Left colon (tissue), 2 donors: ENCODE data around the gene CEPT1. TPM values are rescaled to one million over a fixed set of nuclear protein-coding genes. Genes with fewer than 3 reads are reported as not detected.
"Not testable (repeated sequence)": the region's sequence is repeated elsewhere in the genome, so short reads cannot be mapped to it uniquely, and the experiment has no call there.

ENCODE experiments used
- ATAC-seq: fragments of 200-7000 bp; cut with Tn5 transposase; one replicate; pipeline ENCODE4 v1.9.1; 2020; ENCODE audit warnings: mild to moderate bottlenecking, moderate library complexity
- DNase-seq, 2 donors: peaks; one replicate each; pipeline ENCODE4 v3.0.0-alpha.2; 2020
- intact Hi-C, 2 donors: fragments of 100-400 bp; cut with DNase I in 1 of 2; cut with micrococcal nuclease in 1 of 2; formaldehyde crosslinking; loops; one replicate each; pipeline versions ENCODE4 v1.11.2 to v1.14.0; 2022; cut with DNase I, micrococcal nuclease
- long read RNA-seq: library from polyadenylated mRNA; unstranded; transcript quantifications from one replicate; pipeline ENCODE4 v2.0.0, GENCODE V29; 2021
- total RNA-seq, 2 donors: library from RNA; stranded (reverse); fragmentation: NEBNext Ultra II Directional; extraction: Animal tissue kit (Norgen Biotek cat#: 25700); gene quantifications; one replicate each; pipeline ENCODE4 v1.2.1, GENCODE V29; 2021
- donor health status: DM: no; HTN: no; CAD: no.
- donor health status: DM: yes; HTN: yes; CAD: no.

Gene CEPT1
- 10 to 100 TPM; 30.8 to 37.0 TPM for total RNA-seq
- long read RNA-seq, transcript CEPT1-201 (9 exons, 2,198 nt), result major isoform, 17 of 25 reads
- long read RNA-seq, partial matches to known transcripts, result 1 of 25 reads
- long read RNA-seq, other reads (novel, unspliced or antisense), result 4 of 25 reads

GRCh38 chr1:111139956-111140679 lies at the start of gene CEPT1, which contains the start of gene DRAM2:
TSS of gene CEPT1 (plus strand) at chr1:111140223. CDS start at chr1:111147715, 7,492 bp downstream.
TSS of gene DRAM2 (minus strand) at chr1:111140093. CDS start at chr1:111131554, 8,539 bp downstream.
- DNase-seq, result peak; percentile 99 to 100
- ATAC-seq, result peak; percentile 94
- intact Hi-C loops, result no loop called here

DNA sequence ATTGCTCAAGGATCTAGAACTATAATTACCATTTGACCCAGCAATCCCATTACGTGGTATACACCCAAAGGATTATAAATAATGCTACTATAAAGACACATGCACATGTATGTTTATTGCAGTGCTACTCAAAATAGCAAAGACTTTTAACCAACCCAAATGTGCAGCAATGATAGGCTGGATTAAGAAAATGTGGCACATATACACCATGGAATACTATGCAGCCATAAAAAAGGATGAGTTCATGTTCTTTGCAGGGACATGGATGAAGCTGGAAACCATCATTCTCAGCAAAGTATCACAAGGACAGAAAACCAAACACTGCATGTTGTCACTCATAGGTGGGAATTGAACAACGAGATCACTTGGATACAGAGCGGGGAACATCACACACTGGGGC lies 44.6 kb upstream of the CEPT1 start:
- ATAC-seq, DNase-seq, intact Hi-C loops: not testable (repeated sequence)

- no peak for ATAC-seq
- intact Hi-C loops, result no loop called here
- DNase-seq, result no peak
Measured at GRCh38 chr1:111097356-111098099, 42.5 kb upstream of the CEPT1 start.

GRCh38 chr1:111099289-111099688 lies 40.7 kb upstream of the CEPT1 start:
- DNase-seq, result peak in 1 of 2 donors; percentile 41
- intact Hi-C loops, result no loop called here
- peak; percentile 79 for ATAC-seq

DNA sequence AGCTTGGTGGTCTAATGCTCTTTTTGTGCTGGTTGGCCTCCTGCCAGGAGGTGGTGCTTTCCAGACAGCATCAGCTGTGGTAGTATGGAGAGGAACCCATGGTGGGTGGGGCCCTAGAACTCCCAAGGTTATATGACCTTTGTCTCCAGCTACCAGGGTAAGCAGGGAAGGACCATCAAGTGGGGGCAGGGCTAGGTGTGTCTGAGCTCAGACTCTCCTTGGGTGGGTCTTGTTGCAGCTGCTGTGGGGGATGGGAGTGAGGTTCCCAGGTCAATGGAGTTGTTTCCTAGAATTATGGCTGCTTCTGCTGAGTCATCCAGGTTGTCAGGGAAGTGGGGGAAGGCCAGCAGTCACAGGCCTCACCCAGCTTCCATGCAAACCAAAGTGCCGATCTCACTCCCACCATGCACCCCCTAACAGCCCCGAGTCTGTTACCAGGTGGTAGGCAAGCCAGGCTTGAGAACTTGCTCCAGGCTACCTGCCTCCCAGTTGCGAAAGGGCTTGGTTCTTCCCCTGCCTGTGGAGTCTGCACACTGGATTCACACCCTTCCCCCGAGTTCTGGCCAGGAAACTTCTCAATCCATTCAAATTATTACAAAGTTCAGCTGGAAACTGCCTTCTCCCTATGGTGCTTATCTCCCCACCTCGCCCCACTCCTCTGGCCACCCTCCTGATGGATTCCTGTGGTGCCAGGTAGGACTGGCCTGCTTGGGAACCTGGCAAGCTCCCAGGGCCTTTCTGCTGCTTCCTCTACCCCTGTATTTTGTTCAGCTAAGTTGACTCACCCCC lies 38.0 kb upstream of the CEPT1 start:
- intact Hi-C loops, result no loop called here
- DNase-seq, result peak; percentile 9 to 72
- peak; percentile 50 for ATAC-seq

GRCh38 chr1:111104981-111105380 lies 35.0 kb upstream of the CEPT1 start:
- intact Hi-C loops, result no loop called here
- ATAC-seq, result no peak
- no peak for DNase-seq

GRCh38 chr1:111110197-111110899 lies 29.7 kb upstream of the CEPT1 start:
- peak; percentile 37 for ATAC-seq
- peak in 1 of 2 donors; percentile 27 for DNase-seq
- intact Hi-C loops, result no loop called here

DNA sequence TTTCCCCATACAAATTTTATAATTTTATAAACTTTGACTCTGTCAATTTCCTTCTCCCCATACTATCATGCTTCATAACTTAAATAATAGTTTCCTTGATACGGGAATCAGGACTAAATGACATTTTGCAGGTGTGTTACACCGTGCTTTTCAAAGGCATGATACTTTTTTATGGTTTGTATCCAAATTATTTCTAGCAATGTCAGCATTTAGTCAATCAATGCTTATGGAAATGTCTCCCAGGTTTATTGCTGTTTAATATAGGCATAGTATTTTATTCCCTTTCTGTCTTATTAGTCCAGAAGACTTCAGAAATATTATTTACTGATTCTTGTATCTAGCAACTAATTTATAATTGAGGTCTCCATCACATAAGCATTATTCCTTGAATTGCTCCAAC lies 23.5 kb upstream of the CEPT1 start:
- intact Hi-C loops, result no loop called here
- no peak for DNase-seq
- no peak for ATAC-seq

DNA sequence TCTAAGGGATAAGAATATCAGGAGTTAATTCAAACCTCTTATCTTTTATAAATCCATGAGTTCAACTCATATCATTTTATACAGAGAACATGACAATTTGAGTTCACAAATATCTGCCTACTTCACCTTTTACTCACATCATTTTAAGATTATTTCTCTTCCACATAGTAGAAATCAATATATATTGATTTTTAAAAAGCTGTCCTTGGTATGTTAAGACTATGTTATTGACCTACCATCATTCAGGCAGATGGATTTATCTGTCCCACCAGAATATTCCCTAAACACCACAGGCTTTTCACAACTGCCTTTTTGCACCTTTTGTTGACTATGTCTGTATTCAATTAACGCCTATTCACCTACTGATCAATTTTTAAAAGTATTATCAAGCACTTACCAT lies 13.7 kb upstream of the CEPT1 start:
- intact Hi-C loops, result no loop called here
- no peak for DNase-seq
- ATAC-seq, result no peak

DNA sequence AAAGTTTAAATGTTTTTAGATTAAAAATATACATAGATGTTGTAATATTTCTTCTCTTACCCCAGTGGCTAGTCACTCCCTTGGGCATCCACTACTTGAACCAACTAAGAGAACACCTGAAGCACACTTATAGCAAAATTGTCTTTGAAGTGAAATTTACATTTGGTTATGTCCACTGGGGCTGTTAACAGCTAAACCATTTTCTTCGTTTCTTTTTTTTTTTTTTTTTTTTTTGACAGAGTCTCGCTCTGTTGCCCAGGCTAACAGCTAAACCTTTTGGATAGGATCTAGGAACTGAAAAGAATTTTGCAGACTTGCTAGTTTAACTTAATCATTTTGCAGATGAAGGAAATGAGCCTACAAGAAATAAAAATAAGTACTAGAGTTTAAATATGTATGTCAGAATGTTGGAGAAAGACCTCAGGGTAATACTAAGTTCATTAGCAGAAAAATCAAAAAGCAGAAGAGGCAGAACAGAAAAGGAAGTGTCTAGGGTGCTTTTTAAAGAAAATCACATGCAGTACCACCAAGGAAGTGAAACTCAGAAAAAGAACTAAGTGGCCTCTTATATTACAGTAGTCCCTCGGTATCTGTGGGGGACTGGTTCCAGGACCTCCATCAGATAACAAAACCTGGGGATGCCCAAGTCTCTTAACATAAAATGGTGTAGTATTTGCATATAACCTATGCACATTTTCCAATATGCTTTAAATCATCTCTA lies 11.9 kb upstream of the CEPT1 start:
- no peak for ATAC-seq
- intact Hi-C loops, result no loop called here
- DNase-seq, result no peak

GRCh38 chr1:111129376-111129775 lies 10.6 kb upstream of the CEPT1 start:
- no peak for DNase-seq
- no peak for ATAC-seq
- intact Hi-C loops, result no loop called here

DNA sequence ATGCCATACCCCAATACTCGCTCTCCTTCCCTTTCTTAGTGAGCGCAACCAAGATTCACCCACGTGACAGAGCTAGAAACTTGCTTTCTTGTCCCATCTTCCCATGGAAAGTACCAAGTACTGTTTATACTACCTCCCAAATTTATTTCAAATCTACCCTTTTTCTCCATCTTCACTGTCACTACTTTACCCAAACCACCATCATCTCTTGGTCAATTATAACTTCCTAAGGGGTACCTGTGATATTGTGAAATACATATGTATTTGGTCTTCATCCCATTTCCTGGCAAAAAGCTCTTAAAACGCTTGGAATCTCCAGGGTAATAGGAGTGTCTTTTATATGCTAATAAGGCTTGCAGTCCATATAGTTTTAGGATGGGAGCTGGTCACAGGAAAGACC lies 8.3 kb upstream of the CEPT1 start:
- no peak for ATAC-seq
- intact Hi-C loops, result no loop called here

DNA sequence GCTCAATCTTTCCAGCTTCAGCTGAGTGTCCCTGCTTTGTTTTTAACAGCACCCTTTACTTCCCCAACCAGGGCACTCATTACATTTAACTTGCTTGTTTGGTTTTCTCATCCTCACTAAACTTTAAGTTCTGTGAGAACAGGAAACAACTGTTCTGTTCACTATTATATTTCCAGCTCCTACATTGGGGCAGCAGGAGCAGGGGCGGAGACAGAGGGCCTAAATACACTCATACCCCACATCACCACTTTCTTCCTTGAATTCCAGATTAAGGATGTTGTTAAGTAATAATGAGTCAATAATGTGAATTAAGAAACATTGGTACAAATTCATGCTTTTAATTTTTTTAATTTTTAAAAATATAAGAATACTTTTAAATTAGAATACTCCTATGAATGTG lies 6.2 kb upstream of the CEPT1 start:
- ATAC-seq (no peak), DNase-seq (no peak)
- intact Hi-C loops, result no loop called here

More for the DNA sequence above, 8.3 kb upstream of the CEPT1 start:
- DNase-seq, result no peak

GRCh38 chr1:111139324-111139955 lies 583 bp upstream of the CEPT1 start:
- ATAC-seq, result peak; percentile 60
- intact Hi-C loops, result no loop called here

GRCh38 chr1:111140680-111140967 lies 601 bp downstream of the CEPT1 start:
- peak in 1 of 2 donors; percentile 64 for DNase-seq
- peak; percentile 79 for ATAC-seq
- intact Hi-C loops, result no loop called here

More at GRCh38 chr1:111139324-111139955, 583 bp upstream of the CEPT1 start:
- DNase-seq, result peak; percentile 60 to 61

DNA sequence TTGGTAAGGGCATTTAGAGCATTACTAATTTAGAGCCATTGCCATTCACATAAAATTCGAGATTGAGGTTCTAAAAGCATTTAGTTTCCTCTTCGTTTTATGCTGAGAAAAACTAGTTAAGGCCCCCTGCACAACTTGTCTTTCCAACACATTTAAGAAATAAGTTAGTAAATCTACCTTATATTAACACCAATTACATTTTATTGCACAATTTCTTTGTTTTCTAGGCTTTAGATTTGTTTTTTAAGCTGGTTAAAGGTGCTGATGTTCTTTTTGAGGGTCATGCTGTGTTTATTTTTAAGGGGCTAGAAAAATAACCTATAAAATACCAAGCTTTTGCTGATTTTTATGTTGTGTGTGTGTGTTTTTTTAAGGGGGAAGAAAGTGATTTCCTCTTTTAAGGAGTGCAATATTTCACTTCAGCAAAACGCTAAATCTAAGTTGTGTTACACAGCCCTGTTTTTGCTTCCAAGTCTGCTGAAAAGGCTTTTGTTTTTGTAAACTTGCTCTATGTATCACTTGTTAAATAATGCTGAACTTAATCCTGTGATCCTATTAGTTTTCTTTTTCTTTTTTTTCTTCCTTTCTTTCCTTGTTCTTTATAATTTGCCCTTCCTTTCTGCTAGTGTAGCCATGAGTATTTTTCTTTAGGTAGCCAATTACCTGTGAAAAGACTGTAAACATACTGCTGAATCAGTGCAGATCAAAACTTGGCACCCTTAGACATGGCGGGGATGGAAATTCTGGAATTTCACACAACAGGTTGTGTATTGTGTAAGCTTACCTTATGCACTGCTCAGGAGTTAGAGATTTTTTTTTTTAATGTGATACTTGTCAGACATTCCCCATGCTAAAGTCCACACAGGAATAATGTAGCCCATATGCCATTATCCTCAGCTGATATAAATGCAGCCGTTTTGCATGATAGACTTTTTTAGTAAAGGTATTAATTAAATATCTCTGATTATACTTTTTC lies 1.5 kb downstream of the CEPT1 start:
- no peak for ATAC-seq
- DNase-seq, result no peak
- intact Hi-C loops, result no loop called here
